ENCODE data around the gene PLXNA3.

PLXNA3 gene

GRCh38 chrX:154458116-154458953 lies at the start of gene PLXNA3:
PLXNA3 (plus strand) TSS chrX:154458281; CDS start chrX:154460184, 1,903 bp downstream.
- peak; percentile 37 to 39 for DNase-seq (ENCODE audit: low read depth in 2 of 2)

GRCh38 chrX:154408659-154409221 lies 49.3 kb upstream of the PLXNA3 start:
- DNase-seq (ENCODE audit: low read depth in 2 of 2) = no peak

DNA sequence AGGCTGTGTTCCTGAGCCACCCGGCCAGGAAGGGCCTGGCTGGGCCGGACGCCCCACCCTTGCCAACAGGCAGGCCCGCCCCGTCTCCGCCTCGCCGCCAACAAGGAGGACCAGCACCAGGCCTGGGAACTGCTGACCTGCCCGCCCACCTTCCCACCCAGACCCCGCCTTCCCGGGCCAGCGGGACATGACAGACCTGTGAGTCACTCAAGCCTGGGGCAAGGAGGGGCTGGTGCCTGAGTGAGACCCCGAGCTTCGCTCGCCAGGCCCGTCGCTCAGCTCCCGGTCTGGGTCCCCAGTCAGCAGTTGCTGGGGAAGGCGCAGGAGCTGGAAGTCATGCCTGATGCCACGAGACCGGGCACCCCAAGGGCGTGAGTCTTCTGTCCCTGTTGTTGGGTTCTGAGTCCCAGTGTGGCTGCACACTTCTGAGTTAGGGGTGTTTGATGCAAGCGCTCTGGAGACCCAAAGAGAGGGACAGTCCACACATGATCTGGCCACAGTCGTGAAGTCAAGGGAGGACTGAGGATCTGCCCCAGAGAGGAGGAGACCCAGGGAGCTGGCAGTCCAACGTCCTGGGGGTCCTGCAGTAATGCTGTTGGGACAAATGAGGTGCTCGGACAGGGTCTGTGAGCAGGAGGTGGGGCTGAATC lies 48.7 kb upstream of the PLXNA3 start, which contains the start of gene DNASE1L1:
Gene DNASE1L1 (minus strand): TSS at position 33 of the 650 bp plus-strand sequence. CDS start 3,686 bp downstream, outside the sequence.
- no peak for DNase-seq (ENCODE audit: low read depth in 2 of 2)

- peak in 1 of 2 donors; percentile 57 for DNase-seq (ENCODE audit: low read depth in 2 of 2)
These were observed 46.1 kb upstream of the PLXNA3 start for GRCh38 chrX:154411981-154412340.

DNA sequence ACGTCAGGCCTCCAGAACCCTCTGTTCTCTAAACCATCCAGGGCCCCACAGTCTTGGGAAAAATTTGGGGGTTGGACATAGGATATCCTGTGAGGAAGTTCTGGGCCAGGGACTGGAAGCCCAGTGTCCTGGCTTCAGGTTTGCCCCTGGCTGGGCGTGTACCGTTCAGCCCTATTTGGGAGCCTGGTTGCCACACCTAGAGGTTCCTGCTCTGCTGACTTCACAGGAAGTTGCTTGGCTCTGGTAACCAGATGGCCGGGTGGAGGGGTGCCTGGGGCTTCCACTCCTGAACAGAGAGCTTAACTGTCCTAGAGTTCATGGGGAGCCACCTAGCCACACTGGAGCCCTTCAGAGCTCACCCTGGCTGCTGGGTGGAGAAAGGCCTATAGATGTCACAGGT lies 45.6 kb upstream of the PLXNA3 start:
- no peak for DNase-seq (ENCODE audit: low read depth in 2 of 2)

GRCh38 chrX:154413142-154413541 lies 44.9 kb upstream of the PLXNA3 start:
- no peak for DNase-seq (ENCODE audit: low read depth in 2 of 2)

DNA sequence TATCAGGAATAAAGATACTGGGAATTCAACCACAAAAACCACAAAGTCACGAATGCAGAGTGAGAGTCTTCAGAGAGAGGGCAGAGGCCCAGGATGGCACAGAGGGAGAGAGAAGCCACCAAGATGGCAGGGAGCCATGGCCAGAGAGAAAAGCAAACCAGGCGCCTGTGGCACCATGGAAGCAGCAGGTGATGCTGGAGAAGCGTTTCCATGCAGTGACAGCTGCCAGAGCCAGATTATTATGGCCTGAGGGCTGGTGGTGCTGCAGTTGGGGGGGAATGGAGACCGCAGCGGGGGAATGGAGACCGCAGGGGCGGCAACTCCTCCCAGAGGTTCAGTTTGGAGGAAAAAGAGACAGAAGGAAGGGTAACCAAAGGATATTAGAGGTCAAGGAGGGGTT lies 40.9 kb upstream of the PLXNA3 start:
- no peak for DNase-seq (ENCODE audit: low read depth in 2 of 2)

DNA sequence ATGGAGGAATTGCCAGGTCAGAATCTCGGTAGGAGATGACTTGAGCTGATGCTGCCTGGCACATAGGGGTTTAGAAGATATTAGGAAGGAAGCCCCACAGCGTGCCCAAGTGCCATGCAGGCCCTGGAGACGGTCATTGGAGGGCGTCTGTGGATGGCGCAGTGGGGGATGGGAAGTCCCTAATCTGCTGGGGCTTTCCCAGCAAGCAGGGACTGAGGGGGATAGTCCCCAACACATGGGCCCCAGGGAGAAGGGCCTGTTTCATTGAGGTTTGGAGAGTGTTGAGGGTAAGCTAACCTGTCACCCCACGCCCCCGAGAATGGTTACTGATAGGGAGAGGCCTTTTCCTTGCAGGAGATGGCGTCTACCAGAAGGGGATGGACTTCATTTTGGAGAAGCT lies 38.9 kb upstream of the PLXNA3 start:
- no peak for DNase-seq (ENCODE audit: low read depth in 2 of 2)

GRCh38 chrX:154419688-154420401 lies 38.2 kb upstream of the PLXNA3 start:
- no peak for DNase-seq (ENCODE audit: low read depth in 2 of 2)

DNA sequence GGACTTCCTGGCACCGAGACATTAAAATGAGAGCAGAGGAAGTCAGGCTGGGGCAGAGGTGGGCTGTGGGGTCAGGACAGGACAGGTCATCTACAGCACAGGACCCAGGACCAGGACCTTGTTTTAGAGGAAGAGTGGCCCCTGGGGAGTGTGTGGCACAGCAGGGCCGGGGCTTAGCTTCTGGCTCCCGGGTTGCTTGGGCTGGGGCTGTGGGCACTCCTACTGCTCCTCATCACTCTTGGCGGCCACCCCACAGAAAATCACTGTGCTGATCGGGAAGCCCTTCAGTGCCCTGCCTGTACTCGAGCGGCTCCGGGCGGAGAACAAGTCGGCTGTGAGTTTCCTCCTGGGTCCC lies 37.7 kb upstream of the PLXNA3 start:
- no peak for DNase-seq (ENCODE audit: low read depth in 2 of 2)

- DNase-seq (ENCODE audit: low read depth in 2 of 2) = no peak
These were observed 30.9 kb upstream of the PLXNA3 start for GRCh38 chrX:154426916-154427770.

GRCh38 chrX:154428176-154429171 lies 29.6 kb upstream of the PLXNA3 start, which contains the start of gene ATP6AP1:
ATP6AP1 (plus strand) TSS chrX:154428677; CDS start chrX:154428693, 16 bp downstream.
- peak; percentile 83 to 86 for DNase-seq (ENCODE audit: low read depth in 2 of 2)

DNA sequence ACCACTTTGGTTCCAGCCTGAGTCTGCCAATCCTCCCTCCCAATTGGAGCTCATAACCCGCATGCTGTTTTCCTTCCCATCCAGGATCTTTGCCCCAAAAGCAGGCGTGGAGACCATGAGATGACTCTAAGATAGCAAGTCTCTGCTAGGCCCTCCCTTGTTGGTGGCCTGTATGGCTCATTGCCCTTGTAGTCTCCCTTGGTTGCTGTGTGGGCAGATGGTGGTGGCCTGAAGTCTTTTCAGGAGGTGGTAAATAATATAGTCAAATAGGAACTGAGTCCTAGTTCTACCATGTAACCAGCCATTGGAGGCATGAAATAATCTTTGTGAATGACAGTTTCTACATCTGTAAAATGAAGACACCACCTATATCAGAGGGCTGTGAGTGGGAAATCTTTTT lies 28.4 kb upstream of the PLXNA3 start:
- no peak for DNase-seq (ENCODE audit: low read depth in 2 of 2)

DNA sequence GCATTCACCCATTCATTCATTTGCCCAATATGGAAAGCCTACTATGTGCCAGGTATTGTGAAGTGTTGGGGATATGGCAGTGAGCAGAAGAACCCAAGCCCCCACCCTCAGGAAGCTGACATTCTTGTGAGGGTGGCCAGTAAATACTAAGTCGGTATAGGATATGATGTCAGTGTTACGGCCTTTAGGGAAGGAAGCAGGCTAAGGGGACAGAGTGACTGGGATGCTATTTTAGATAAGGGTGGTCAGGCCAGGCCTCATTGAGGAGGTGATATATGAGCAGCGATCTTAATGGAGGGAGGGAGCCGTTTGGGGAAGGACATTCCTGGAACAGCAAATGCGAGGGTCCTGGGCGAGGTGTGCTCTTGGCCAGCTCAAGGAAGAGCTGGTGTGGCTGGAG lies 27.6 kb upstream of the PLXNA3 start:
- no peak for DNase-seq (ENCODE audit: low read depth in 2 of 2)

DNA sequence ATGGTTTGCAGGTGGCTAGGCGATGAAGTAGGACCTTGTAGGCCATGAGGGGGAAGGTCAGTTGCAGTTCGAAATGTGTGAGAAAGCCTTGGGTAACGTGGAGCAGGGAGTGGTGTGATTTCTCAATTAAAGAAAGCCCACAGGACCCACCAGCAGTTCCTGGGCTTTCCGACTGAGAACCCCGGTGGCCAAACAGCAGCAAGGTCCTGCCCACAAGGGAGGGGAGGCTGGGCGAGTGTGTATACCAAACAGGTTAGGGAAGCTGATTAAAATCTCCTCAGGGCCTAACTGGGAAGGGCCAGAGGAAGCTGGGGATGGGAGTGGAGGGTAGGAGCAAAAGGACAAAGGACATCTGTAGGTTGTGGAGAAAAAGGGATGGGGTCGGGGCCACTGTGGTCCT lies 27.2 kb upstream of the PLXNA3 start:
- DNase-seq (ENCODE audit: low read depth in 2 of 2) = no peak

DNA sequence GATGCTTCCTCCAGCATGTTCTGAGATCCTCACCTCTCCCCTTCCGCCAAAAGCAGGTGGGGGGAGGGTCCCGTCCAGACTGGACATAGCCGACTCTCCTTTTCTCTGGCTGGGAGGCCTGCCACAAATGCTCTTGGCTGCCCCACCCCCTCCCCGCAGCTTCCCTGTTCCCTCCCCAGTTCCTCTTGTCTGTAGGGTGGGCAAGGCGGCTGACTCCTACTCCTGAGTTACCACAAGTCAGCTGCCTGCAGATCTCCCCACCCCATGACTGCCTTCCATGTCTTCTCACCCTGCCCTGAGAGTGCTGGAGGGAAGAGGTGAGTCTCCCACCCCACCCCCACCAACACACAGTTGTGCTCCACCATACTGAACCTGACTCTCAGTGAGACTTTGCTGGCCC lies 26.7 kb upstream of the PLXNA3 start:
- DNase-seq (ENCODE audit: low read depth in 2 of 2) = no peak

GRCh38 chrX:154432210-154432609 lies 25.9 kb upstream of the PLXNA3 start:
- DNase-seq (ENCODE audit: low read depth in 2 of 2) = no peak

GRCh38 chrX:154433605-154434004 lies 24.5 kb upstream of the PLXNA3 start:
- no peak for DNase-seq (ENCODE audit: low read depth in 2 of 2)

GRCh38 chrX:154434394-154435168 lies 23.5 kb upstream of the PLXNA3 start:
- DNase-seq (ENCODE audit: low read depth in 2 of 2) = no peak
